ENCODE measurements around the gene BABAM2. TPM values are rescaled to one million over a fixed set of nuclear protein-coding genes. Genes with fewer than 3 reads are reported as not detected.
"Not testable (repeated sequence)": the region's sequence is repeated elsewhere in the genome, so short reads cannot be mapped to it uniquely, and the experiment has no call there.

Gene BABAM2
- total RNA-seq, 1 experiment from 2014 or later = 16.3 TPM

DNA sequence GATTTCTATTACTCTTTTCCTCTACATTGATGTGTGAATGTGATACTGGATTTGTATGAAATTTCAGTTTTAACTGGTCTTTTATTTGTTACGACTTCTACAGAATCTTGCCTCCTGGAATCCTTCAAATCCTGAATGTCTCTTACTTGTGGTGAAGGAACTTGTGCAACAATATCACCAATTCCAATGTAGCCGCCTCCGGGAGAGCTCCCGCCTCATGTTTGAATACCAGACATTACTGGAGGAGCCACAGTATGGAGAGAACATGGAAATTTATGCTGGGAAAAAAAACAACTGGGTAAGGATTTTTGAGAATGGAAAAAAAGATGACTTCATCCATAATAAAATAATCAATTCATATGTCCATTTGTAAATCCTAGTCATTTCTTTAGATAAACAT is 134.6 kb downstream of the BABAM2 start:
- no peak overlapping the region for H3K4me2 ChIP-seq (ENCODE audit: low read length)
- H4K20me1 ChIP-seq (ENCODE audit: low read length) = no peaks in the 10 kb centered on the region
- ChIA-PET CTCF (no interaction called here), POLR2A (ENCODE audit: unreplicated experiment) (no interaction called here)
- H3K9me2 ChIP-seq (replicated peaks; ENCODE audit: low read length) = no peaks in the 10 kb centered on the region
- H3K4me1 ChIP-seq (ENCODE audit: insufficient read depth, low read length) = no peaks in the 10 kb centered on the region
- ATAC-seq (no peak), DNase-seq (no peak)
- no TSS peak for BruUV-seq (replicated peaks)
- H3K27me3 ChIP-seq (ENCODE audit: low read length) = no peaks in the 10 kb centered on the region
- intact Hi-C loops (cut with micrococcal nuclease) = no loop called here
- H3F3A ChIP-seq (ENCODE audit: low read length, unreplicated experiment) = no peaks in the 10 kb centered on the region
- no peak for TF ChIP-seq EZH2 (IDR thresholded peaks at IDR 0.05; ENCODE audit: low read length, unreplicated experiment)
- TF ChIP-seq CTCF (conservative IDR thresholded peaks at IDR 0.05; ENCODE audit: low read depth, low read length) = no peak
- TF ChIP-seq EZH2phosphoT487 (IDR thresholded peaks at IDR 0.05; ENCODE audit: borderline replicate concordance, low read length) = no peak
- H2AFZ ChIP-seq (ENCODE audit: low read length) = no peak overlapping the region
- H3K79me2 ChIP-seq (ENCODE audit: low read length) = no peaks in the 10 kb centered on the region
- no peak overlapping the region for H3K9ac ChIP-seq (ENCODE audit: low read length)
- H3K4me3 ChIP-seq (ENCODE audit: low read length) = no peak overlapping the region
- 0 out of 2 replicates have a peak, but pooled peaks cover 3% of the 10 kb centered on the region for H3K36me3 ChIP-seq (ENCODE audit: low read depth, low read length)
- no peaks in the 10 kb centered on the region for H3K9me3 ChIP-seq (ENCODE audit: low read length)
- no peak overlapping the region for H3K27ac ChIP-seq (ENCODE audit: low read length)

GRCh38 chr2:28026230-28026629 is 135.7 kb downstream of the BABAM2 start:
- BruUV-seq (replicated peaks); H3K27me3 ChIP-seq (ENCODE audit: low read length); H3K36me3 ChIP-seq (ENCODE audit: low read depth, low read length); intact Hi-C loops (cut with micrococcal nuclease); H3K4me1 ChIP-seq (ENCODE audit: insufficient read depth, low read length); H3K9me2 ChIP-seq (replicated peaks; ENCODE audit: low read length); H3K9ac ChIP-seq (ENCODE audit: low read length); POLR2A ChIA-PET (ENCODE audit: unreplicated experiment); H3K9me3 ChIP-seq (ENCODE audit: low read length); H3K27ac ChIP-seq (ENCODE audit: low read length); H4K20me1 ChIP-seq (ENCODE audit: low read length); ATAC-seq; H3K79me2 ChIP-seq (ENCODE audit: low read length); DNase-seq; CTCF ChIA-PET; H3F3A ChIP-seq (ENCODE audit: low read length, unreplicated experiment); H3K4me2 ChIP-seq (ENCODE audit: low read length); H3K4me3 ChIP-seq (ENCODE audit: low read length); H2AFZ ChIP-seq (ENCODE audit: low read length): not testable (repeated sequence)

DNA sequence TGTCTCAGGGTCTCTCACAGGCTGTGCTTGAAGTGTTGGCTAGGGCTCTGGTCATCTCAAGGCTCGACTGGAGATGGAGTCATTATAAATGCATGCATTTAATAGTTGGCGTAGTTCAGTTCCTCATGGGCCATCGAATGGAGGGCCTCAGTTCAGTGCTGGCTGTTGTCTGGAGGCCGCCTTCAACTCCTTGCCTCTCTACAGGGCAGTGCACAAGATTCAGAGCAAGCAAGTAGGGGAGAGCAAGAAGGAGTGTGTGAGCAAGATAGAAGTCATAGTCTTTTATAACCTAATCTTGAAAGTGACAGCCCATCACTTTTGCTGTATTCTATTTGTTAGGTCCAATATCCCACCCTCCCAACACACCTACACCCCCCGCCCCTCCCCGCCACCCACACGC is 137.5 kb downstream of the BABAM2 start:
- Histone ChIP-seq H4K20me1 (ENCODE audit: low read length) (no peaks in the 10 kb centered on the region), H3K4me2 (ENCODE audit: low read length) (no peak overlapping the region), H3K9ac (ENCODE audit: low read length) (no peak overlapping the region), H3K36me3 (ENCODE audit: low read depth, low read length) (0 out of 2 replicates have a peak, but pooled peaks cover 3% of the 10 kb centered on the region), H3K4me1 (ENCODE audit: insufficient read depth, low read length) (no peaks in the 10 kb centered on the region), H3K9me2 (replicated peaks; ENCODE audit: low read length) (no peaks in the 10 kb centered on the region), H2AFZ (ENCODE audit: low read length) (no peak overlapping the region), H3K27me3 (ENCODE audit: low read length) (no peaks in the 10 kb centered on the region), H3K27ac (ENCODE audit: low read length) (no peak overlapping the region), H3F3A (ENCODE audit: low read length, unreplicated experiment) (no peaks in the 10 kb centered on the region), H3K9me3 (ENCODE audit: low read length) (no peaks in the 10 kb centered on the region), H3K4me3 (ENCODE audit: low read length) (no peak overlapping the region), H3K79me2 (ENCODE audit: low read length) (no peaks in the 10 kb centered on the region)
- no peak for TF ChIP-seq EZH2 (IDR thresholded peaks at IDR 0.05; ENCODE audit: low read length, unreplicated experiment)
- no peak for TF ChIP-seq CTCF (conservative IDR thresholded peaks at IDR 0.05; ENCODE audit: low read depth, low read length)
- TF ChIP-seq EZH2phosphoT487 (IDR thresholded peaks at IDR 0.05; ENCODE audit: borderline replicate concordance, low read length) = no peak
- DNase-seq (no peak), ATAC-seq (no peak)
- ChIA-PET CTCF (no interaction called here), POLR2A (ENCODE audit: unreplicated experiment) (no interaction called here)
- no TSS peak for BruUV-seq (replicated peaks)
- intact Hi-C loops (cut with micrococcal nuclease) = no loop called here

Data from PC-3 (cell line).